Central memory CD4-positive, alpha-beta T cell (primary cell): Measurements from ENCODE around the gene SH3TC1.

ENCODE experiments used
- DNase-seq: peaks from one replicate; pipeline ENCODE4 v3.0.0; 2022

Gene SH3TC1

DNA sequence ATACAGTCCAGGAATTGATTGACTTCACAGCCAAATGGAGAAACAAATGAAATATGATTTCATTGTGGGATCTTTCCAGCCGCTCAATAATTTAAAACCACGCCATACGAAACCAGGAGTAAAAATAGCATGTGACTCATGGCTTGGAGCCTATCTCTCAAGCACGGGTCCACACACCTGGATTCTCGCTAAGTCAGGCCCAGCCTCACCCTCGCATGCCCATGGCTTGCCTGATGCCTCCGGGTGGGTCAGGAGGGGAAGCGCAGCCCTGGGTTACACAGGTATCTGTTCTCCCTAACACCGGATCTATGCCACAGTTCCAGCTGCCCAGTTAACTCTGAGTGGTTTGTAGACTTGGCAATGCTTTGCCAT is 34.9 kb upstream of the SH3TC1 start:
- DNase-seq, result no peak

DNA sequence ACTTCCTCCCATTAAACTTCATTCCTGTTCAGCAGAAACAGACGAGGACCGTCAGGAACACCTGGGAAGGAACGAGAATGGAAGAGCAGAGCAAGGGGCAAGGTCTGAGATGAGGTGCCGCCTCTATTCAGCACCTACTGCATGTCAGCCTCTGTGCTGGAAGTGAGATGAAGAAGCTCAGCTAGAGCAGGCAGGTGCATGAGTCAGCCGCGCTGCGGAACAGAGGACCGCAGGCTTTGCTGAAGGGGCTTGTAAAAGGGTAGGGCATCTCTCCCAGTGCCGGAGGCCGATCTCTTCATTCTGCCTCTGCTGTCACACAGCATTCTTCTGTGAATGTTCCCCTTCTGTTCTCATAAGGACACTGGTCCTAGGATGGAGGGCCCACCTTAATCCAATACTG is 34.4 kb upstream of the SH3TC1 start:
- DNase-seq, result no peak

DNA sequence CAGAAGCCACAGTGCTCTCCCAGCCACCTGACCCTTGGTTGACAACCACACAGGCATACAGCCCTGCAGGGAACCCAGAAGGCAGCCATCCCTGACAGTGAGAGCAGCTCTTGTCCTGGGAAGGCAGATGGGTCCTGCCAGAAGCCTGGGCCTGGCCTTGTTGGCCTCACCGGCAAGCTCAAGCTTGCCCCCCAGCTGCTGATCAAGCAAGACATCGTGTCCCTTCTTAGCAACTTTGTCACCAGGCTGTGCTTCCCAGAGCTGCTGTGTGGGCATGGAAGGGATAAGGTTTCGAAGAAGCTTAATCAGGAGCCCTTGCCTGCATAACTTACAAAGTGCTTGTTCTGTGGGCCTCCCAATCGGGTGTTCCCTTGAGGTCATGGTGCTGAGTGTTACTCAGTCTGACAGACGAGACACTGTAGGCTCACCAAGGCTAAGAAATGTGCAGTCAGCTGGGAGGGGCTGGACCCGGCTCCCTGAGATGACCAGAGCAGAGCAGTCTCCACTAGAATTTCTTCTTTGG is 33.7 kb upstream of the SH3TC1 start:
- no peak for DNase-seq

DNA sequence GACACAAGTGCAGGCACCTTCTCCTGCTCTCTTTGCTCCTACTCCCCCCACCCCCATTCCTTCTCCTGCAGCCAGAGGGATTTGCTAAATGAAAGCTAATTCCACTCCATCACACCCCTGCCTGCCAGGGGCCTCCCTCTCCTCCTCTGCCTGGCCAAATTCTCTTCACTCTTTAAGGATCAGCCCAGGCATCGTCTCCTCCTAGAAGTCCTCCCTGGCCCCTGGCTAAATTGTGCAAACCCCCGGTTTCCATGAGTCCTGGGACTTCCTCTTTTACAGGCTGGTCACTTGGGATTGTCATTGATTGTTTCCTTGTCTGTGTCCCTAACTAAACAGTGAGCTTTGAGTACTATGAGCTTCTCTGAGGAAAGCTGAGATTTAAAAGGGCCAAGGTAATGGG is 31.8 kb upstream of the SH3TC1 start:
- no peak for DNase-seq

DNA sequence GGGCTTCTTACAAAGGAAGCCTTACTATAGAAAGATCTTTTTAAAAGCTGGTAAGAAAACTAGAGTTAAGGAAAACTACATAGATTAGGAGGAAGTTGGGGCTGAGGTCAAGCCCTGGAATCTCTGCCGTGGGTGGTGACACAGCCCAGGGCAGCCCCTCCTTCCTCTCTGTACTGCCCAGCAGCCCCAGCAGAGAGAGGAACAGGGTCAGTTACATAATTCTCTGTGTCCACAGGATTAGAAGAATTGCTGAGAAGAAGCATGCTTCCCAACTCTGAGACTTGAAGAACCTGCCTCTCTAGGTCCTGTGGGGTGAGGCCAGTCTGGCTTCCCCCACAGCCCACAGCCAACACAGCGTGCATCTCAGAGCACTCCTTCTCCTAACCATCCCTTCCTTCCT is 31.3 kb upstream of the SH3TC1 start:
- no peak for DNase-seq

DNA sequence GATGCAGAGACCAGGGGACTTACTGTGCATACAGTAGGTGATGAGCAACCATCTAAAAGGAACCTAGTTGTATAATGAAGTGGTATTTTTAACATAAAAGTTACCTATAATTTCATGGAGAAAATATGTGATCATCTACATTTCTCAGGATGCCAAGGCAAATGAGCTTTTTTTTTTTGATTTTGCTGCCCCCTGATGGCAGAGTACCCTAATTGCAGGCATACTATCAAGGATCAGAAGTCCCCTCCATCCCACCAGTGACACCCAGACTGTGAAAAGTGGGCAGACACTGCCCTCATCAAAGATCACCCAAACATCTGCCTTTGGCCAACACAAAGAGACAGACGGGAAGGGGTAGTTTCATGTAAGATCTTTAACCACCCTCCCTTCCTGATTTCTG is 30.9 kb upstream of the SH3TC1 start:
- DNase-seq, result no peak

DNA sequence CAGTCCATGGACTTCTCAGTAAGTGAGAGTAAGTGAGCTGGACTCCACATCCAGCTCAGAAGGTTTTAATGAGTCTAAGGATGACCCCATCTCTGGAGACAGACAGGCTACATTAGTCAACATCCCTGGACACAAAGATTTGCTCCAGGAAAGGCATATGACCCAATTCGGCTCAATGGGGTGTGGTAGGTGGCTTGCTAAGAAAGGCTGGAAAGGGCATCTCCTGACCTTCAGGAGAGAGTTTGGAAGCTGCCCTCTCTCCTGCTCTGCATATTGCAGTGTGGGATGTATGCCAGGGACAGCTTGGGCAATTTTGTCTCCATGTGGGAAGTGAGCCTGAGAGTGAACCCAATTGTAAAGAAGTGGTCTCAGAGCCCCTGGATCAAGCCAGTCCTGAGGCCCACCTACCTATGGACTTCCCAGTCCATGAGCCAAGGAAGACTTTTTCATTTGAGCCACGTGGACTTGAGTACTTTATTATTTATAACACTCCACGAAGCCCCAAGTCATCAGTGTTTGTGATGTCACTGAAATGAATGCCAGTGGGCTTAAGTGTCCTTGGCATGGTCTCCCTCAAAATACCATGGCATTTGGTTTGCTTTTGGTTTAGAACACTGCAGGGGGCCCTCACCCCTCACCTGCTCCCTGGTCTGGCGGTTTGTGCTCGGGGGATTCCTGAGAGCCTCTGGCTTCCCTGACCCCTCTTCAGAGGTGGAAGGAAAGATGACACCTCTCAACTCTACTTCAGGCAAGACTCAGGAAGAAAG is 30.1 kb upstream of the SH3TC1 start:
- no peak for DNase-seq

DNA sequence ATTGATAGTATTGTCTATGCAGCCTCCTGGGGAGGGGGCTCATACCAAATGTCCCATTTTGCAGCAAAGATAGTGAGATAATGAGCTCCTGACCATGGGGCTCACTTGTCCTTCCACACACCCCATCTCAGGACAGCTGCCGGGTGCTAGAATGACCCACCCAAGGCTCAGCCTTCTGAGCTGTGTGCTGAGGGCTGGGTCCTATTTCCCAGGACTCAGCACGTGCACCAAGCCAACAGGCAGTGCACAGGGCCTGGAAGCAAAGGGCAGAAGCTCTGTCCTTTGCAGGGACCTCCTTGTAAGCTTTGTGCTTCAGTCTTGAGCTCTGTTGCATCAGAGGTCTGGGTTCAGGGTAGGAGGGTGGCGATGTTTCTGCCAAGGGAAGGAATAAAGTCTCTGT is 29.3 kb upstream of the SH3TC1 start:
- no peak for DNase-seq

DNA sequence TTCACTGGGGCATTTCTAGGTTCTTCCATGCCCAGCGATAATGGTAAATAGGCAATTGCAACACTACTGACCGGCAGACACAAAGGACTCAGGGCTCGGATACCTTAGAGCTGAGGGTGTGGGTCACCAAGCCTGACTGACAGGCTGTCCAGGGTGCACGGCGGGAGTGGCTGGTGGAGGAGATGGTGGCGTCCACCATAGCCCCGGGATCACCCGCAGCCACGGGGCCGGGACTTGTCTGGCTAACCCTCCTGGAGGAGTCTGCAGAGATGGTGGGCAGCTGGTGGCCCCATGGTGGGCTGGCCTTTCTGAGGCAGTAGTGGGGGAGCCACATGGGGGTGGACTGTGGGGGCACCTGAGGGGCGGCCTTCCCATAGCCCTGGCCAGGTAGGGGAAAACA is 28.7 kb upstream of the SH3TC1 start:
- DNase-seq, result no peak

DNA sequence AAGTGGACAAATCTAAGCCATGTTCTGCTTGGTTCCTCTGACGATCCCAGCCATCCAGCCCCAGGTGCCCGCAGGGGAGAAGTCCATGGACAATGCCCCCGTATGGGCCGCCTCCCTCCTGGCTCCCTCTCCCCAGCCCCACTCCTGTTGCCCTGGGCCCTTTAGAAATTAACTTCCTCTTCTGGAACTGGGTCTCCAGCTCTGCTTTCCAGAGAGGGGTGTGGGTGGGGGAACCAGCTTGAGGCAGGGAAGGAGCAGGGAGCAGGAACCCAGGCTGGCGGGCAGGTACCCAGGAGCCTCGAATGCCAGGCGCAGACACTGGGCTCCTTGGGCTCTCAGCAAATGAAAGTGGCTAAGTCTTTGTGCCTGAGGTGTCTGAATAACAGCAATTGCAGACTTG is 27.8 kb upstream of the SH3TC1 start:
- DNase-seq, result no peak

DNA sequence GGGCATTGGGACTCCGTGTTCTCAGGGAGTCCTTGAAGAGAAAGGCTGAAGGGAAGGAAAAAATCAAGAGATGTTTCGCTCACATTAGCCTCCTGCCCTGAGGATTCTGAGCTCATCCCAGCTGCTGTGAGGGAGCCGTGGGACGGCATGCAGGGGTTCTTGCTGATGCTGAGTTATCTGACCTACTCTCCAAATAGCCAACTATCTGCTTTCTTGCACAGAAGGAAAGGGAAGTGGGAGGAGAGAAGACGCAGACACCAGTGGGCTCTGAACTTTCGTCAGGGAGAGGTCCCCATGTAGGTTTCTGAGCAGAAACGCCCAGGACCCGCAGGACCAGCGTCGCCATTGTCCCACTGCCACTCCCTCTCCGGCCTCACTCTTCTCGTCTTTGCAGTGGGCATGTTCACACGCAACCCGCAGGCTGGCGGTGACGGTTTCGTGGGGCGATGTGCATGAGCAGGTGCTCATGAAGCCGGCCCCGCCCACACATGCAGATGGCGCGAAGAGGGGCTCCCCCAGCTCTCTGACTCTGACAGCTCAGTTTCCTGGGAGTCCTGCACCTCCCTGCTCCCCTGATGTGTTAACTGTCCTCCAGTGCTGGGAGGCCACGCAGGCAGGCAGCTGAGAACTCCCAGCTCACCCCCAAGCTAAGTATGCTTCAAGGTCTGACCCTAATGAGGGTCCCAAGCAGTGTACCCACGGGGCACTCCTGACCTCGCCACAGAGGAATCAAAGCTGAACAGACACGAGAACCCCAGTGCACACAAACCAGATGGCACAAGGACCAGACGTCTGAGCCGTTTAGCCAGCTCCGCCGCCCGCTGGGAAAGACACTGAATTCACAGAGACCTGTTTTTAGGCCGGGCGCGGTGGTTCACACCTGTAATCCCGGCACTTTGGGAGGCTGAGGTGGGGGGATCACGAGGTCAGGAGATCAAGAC is 26.8 kb upstream of the SH3TC1 start:
- DNase-seq, result no peak

DNA sequence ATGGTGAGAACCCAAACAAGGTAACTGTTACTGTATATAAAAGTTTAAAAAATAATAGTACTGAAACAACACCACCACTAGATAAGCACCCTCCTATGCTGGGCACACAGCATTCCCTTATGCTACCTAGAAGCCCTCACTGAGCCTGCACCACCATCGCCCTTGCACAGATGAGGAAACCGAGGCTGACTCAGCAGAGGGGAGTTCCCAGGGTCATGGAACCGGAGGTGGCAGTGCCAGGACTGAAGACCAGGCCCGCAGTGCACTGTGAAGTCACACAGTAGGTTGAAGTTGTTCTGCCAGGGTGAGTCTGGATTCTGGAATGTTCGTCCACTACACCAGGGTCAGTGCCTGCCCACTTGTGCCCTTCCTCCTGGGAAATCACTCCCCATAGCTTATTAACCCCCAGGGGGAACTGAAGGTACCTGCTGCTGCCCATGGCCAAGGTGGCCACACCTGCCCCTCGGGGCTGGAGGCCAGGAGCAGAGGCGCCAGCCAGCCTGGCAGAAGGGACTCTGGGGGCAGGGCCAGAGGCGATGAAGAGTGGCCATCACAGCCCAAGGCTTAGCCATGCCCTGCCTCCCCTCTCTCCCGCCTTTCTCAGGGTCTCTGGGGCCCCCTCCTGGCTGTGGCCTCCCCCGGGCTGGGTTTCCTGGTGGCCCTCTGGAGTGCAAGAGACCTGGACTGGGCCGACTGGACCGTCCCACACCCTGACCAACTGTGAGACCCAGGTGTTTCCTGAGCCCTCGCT is 25.4 kb upstream of the SH3TC1 start:
- DNase-seq, result no peak

DNA sequence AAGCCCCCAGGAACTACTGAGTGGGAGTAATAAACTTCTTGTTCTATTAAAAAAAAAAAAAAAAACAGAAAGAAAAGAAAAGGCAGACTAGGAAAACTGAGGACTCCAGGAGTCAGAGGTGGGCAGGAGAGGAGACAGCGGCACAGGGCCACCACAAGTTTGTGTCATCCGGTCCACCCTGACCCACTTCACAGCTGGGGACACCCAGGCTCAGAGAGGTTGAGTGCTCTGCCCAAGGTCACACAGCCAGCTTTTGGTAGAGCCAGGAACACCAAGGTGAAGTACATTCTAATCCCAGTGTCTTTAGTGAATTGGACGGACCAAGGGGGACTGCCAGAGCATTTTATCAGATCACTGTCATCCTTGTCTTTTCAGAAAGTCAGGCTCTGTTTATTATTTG is 24.1 kb upstream of the SH3TC1 start:
- no peak for DNase-seq

DNA sequence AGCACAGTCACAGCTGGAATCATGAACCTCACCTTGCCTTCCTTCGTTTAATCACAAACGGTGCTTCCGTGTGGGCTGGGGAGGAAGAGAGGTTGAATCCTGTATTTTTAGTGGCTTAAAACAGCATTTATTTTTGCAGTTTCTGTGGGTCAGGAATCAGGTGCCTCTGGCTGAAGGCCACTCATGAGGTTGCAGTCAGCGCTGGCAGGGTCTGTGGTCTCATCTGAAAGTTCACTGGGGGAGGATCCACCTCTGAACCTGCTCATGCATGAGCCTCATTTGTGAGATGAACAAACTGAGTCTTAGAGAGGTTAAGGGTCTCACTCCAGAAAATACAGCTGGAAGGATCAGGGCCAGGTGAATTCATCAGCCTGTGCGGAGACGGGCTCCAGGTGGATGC is 23.4 kb upstream of the SH3TC1 start:
- no peak for DNase-seq

DNA sequence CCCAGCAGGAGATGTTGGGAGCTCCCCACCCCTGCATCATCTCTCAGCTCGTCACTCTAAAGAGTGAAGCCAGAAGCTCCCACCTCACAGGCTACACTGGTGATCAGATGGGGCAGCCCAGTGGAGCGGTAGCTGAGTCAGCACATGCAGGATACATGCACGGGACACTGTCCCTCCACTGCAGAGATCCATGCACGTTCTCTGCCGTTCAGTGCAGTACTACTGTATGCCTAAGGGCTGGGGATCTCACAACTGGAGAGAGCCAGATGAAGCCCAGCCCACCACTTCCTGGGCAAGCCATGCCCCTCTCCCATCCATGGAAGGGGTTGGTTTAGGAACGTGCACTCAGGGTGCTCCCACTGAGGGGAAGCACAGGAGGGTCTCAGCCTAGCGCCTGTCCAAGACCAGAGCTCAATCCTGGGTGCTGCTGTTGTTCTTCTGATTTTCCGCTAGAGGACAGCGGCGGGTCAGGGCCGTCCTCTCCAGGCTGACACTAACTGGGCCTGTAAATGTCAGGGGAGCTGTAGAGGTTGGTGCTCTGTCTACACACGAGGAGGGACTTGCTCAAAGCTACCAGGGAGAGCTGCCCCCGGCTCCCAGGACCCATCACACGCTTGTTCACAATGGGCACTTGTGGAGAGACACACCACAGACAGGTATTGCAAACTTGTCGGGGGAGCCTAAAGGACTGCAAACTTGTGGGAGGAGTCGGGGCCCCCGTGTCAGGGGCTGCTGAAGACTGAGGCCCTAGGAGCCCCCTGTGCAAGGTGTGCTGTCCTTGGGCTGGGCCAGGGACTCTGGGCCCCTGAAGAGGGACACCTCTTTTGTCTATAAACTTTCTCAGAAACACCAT is 22.3 kb upstream of the SH3TC1 start:
- DNase-seq, result peak; percentile 44

DNA sequence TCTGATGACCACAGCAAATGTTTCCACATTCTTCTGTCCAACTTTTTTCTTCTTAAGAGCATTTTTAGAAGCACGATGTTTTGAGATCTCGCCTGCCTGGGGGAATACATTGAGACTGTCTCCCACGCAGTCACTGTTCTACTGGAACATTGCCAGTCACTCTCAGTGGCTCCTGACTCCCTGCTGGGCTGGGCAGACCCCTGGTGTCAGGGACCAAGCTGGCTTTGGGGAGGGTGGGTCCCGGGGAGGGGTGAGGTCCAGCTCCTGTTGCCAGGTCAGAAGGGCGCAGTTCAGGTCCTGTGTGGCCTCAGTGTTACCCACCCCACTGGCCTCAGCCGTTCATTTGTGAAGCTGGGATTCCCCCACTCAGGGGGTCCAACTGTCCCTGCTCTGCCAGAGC is 21.5 kb upstream of the SH3TC1 start:
- DNase-seq, result no peak

DNA sequence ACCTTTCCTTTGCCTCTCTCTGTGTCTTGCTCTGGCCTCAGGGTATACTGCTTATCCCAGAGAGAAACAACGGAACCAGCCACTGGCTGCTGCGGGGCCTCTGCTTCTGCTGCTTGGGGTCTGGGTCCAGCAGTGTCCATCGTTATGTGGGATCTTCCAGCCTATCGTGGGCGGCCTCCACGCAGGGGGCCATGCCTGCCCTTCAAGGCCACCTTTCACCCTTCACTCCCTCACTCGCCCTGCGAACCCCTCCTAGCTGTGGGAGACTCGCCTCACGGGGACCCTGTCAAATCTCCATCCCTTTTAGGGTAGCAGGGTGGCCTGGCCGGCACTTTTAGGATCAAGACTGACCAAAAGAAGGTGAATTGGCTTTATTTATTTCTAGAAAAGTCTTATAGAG is 21.1 kb upstream of the SH3TC1 start:
- no peak for DNase-seq

DNA sequence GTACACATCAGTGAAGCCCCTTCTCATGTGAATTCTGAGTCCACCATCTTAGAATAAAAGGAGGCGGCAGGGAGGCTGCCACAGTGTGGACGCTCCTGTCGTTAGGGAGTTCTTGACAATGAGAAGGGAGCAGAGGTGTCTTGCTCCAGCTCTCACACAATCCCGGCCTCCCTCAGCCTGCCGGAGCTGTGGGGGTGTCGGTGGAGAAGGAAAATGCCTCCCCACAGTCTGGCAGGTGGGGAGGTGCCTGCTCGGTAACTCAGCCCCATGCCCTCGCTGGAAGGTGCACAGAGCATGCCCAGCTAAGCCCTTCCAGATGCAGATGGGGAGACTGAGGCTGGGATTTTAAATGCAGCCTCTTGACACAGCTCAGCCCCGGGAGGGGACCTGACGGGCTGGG is 20.0 kb upstream of the SH3TC1 start:
- no peak for DNase-seq

DNA sequence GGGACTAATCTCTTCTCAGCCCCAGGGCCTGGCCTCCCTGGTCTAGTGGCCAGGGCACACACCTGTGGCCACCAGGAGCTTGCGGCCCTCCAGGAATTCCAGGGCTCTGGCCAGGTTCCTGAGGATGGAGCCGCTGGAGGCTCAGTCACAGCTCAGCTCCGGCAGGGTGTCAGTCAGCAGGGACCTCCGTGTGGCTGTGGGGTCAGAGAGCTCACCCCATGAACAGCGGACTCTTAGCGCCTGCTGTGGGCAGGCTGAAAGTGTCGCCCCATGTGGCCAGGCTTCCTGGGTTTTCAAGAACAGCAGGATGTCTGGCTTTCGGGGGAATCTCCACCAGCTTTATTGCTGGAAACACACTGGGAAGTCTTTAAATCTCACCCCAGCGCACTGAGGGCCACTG is 19.3 kb upstream of the SH3TC1 start:
- no peak for DNase-seq

DNA sequence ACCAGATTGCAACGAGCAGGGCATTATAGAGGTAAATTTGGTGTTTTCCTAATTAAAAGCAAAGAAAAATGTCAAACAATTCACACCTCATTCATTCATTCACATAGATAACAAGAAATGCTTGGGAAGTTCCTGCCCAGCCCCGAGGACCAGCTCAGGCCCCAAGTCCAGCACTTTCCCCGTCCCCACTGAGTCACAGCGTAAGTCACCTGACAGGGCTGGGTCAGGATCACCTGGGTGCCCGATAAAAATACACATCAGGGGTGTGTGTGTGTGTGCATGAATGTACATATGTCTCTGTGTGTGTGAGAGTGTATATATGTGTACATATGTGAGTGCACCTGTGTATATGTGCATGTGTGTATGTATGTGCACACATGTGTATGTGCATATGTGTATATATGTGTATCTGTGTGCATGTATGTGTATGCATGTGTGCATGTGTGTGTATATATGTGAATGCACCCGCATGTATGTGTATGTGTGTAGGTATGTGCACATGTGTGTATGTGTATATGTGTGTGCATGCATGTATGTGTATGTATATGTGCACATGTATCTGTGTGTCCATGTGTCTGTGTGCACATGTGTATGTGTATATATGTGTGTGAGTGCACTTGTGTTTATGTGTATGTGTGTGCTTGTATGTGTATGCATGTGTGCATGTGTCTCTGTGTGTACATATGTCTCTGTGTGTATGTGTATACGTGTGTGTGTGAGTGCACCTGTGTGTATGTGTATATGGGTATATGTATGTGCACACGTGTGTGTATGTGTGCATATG is 18.6 kb upstream of the SH3TC1 start:
- DNase-seq, result no peak

DNA sequence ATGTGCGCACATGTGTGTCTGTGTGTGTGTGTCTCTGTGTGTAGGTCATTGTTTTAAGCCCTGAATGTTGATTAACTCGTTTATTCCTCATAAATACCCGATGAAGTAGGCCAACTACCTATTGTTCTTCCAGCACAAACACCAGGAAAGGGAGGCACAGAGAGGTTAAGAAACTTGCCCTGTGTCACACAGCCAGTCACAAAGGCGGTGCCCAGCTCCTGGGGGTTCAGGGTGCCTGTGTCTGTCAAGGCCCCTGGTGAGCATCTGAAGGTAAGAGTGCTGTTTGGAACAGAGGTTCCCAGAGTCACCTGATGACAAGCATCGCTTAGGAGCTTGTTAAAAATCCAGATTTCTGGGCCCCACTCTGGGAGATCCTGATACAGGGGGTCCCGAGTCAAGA is 18.0 kb upstream of the SH3TC1 start:
- DNase-seq, result no peak

DNA sequence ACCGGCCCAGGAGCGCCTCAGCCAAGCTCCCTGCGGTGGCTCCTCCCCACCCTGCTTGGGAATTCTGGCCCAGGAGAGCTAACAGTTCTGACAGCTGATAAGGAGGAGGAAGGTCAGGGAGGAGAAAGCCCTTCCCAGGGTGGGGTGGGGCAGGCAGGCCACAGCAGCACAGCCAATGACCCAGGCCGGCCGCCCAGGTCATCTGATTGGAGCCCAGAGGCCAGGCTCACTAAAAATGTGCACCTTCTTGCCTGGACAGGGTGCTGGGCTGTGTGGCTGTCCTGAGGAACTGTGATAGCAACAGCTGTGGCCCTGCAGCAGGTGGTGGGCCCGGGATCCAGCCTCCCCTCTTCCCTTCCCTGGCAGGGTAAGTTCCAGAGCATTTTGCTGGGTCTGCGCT is 17.2 kb upstream of the SH3TC1 start:
- DNase-seq, result no peak
